GM18861 (cell line): ENCODE measurements around the gene STARD5.

Experiments
- ATAC-seq: cut with Tn5 transposase; IDR thresholded peaks from one replicate; pipeline ENCODE4 v1.9.1; 2021; ENCODE audit not compliant: unreplicated experiment

STARD5 gene

DNA sequence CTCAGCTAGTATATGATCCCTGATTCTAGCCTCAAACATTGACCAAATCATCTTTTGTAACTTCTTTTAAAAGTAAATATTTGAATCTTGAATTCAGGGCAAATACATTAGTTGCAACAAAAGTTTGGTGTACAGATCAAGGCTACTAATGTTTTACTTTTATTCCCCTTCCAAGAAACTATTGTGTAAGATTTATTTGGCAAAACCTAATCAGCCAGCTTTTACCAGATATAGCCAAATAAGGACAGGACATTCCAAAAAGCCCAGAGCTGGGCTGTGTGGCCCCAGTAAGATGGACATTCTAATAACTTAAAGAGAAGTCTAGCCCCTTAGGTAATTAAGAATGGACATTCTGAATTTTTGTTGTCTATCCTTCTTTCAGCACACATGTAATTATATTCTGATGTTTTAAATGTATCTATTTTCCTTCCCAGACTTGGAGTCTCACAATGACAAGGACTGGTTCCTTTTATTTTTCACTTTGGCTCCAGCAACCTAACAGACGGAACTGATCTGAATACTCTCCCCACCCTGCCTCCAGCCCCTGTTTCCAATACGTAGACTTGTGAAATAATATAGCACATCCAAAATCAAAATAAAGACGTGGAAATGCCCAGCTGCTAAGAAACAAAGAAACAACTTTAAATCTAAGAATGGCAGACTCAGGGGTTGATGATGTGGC, 48.1 kb downstream of the STARD5 start:
- ATAC-seq: no peak

DNA sequence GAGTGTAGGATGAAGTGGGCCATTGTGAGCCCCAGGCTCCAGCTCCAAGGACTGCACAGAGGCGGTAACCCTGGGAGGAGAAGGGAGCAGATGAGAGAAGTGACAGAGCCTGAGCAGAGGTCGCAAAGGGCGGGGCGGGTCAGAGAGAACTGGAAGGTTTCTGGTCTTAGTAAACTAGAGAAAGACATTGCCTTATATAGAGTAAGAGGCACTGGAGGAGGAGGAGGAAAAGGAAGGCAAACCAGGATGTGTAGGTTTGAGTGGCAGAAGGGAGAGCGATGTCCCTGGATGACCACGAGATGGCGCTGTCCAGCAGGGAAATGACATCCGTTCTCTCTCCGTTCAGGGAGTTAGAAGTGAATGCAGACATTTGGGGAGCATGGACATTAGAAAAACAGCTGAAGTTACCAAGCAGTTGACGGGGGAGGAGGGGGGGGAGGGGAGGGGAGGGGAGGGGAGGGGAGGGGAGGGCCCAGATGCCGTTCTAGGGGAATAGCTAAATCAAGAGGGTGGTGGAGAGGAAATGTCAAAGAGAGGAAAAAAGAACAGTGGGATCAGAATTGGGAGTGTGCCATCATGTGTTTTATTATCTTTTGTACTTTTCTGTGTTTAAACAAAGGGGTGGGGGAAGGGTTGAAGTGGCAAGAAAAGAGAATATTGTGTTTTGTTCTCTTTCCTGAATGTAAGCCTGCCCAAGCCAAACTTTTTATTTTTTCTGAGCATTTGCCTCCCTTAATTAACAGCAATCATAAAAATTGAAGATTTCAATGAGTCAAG, 48.8 kb downstream of the STARD5 start:
- peak; percentile 89 for ATAC-seq

DNA sequence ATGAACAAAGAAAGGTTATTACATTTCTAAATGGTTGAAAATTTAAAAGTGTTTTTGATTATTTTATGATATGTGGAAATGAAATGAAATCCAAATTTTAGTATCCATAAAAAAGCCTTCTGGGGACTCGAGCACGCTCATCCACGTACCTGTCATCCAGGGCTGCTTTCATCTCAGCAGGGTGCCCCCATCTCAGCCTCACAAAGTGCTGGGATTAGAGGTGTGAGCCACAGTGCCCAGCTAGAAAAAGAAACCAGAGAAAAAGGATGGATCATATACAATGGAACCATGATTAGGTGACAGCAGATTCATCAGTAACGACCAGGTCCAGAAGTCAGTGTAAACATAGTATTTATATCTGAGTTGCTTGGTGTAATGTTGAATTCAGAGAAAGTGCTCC, 49.7 kb downstream of the STARD5 start:
- no peak for ATAC-seq

DNA sequence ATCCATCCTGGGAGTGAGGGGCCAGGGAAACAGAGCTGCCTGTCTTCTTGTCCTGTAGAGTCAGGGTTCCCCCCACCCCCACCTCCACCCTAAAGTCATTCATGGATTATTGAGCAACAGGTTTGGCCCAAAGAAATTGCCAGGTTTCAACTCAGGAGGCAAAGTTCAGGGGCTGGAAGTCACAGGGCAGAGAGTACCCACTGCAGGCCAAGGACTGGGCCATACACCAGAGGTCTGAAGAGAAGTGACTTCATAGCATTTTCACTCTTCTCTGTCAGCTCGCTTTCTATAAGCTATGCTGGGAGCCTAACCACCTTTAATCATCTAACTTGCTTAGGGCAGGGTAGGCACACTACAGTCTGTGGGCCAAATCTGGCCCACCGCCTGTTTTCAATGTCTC, 50.1 kb downstream of the STARD5 start:
- no peak for ATAC-seq

DNA sequence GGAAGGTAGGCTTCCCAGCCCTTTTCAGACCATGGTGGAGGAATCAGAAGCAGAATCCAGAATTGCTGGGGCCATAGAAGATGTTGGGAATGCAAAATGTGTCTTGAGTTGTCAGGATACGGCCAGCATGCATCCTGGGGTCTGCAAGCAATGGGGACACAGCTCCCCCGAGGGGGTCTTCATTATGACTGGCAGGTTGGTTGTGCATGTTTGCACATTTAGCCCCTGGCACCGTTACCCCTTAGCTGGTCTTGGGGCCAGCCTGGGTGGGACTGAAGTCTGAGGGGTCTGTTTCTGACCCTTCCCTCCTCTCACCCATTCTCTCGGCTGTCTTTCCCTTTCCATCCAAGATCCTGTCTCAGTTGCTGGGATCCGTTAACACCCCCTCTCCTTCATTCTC, 50.7 kb downstream of the STARD5 start:
- no peak for ATAC-seq

DNA sequence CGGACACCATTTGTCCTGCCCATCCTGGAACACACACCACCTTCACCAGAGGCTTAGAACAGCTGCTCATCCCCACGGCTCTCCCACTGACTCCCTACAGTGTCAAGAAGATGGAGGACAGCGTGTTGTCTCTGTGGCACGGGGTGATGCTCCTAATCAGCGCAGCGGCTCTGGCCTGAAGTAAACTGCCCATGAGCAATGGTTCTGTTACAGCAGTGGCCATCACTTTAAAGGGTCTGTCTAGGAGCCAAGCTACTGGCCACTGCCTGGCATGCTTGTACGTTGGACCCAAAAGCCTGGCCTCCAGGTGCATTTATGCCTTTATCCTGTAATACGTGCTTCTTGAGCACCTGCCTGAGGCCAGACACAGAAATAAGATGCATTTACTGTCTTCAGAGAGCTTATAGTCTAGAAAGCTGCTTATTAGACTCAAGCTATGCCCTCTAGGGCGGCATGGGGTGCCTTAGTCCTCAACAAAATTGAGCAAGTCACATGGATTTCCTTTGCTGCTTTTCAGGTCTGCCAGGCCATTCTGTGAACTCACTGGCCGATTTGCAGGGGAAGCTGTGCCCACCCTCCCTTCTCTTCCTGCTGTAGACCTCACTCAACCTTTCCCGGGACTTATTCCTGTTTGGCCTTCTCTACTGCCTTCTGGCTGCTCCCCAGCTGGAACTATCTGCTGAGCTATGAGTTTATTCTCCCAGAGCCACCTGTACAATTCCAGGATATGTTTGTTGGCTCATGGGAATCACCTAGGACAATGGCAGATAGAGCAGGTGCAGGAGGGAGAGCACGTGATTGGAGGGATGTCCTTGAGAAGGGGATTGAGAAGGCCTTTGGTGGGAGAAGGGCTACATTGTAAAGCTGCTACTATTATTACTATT, 51.9 kb downstream of the STARD5 start:
- no peak for ATAC-seq

DNA sequence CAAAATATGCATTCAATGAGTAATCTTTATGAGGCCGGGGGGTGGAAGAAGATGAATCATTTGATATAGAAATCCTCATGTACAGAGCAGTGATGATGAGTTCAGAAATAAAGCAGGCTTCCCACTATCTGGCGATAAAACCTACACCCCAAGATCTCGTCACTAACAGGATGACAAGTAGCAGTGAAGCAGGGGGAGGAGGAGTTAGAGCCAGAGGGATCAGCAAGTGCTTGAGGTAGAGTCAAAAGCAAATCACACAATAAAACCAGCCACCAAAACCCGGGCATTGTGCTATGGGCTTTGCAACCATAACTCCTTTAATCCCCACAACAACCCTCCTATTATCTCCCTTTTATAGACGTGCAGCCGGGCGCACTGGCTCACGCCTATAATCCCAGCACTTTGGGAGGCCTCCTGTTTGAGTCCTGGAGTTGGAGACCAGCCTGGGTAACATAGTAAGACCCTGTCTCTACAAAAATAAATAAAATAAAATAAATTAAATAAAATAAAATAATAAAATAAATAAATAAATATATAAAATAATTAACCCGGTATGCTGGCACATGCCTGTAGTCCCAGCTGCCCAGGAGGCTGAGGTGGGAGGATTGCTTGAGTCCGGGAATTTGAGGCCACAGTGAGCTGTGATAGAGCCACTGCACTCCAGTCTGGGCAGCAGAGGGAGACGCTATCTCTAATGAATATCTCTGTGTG, 53.0 kb downstream of the STARD5 start:
- ATAC-seq: no peak

DNA sequence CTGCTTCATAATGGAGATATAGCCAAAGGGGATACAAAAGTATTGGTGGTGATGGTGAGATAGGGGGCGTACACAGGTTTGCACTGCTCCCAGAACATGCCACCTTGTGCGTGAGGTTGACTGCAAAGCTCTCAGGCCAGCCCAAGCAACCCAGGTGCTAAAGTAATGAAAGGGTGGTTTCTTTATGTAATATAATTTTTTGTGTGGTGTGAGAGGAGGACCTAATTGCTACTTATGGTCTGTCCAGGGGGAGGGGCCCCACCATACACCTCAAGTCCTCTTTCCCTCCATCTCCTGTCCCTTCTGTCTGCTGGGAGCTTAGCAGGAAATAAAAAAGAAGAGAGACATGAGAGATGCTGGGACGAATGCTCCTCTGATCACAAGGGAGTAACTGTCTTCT, 53.8 kb downstream of the STARD5 start:
- no peak for ATAC-seq

DNA sequence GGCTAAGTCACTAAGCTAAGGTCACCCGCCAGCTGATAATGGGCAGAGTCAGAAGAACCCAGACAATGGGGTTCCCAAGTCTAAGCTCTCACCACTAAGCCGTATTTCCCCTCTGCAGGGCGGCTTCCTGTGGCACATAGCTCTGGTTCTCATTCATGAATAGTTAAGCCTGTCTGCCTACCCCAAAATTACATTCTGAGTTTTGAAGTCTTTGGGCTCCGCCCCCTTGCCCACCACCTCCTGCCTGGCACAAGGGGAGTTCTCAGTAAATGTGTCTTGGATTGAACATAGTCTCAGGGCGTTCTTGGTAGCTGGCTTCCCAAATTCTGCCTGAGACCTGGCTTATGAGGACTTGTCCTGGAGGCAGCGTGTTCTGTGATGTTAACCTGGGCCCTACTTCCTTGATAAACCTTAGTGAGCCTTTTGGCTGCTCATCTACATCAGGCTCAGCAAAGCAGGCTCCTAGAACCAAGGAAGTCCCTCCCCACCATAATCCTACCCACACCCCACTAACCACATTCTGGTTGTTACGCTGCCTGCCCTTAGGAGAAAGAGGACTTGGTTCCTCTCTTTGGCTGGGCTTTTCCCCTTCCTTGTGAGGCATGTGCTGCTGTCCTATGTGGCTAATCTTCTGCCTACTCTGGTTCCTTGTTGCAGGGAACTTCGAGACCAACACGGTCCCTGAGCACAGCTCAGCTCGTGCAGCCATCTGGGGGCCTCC, 54.9 kb downstream of the STARD5 start:
- no peak for ATAC-seq

DNA sequence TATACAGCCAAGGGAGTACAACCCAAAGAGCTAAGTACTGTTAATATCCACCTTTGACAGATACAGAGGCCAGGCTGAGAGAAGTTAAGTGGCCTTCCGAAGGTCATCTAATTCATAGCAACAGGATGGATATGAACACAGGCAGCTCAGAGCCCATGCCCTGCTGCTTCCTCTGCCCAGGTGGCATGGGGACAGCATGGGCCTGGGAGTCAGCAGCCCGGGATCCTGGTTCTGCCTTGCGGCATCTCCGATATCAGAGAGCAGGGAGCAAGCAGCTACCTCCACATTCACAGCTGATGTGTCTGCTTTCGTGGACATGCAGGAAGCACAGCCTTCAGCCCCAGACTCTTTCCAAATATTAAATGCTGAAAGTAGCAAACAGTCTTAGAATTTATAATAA, 55.6 kb downstream of the STARD5 start:
- ATAC-seq: no peak

DNA sequence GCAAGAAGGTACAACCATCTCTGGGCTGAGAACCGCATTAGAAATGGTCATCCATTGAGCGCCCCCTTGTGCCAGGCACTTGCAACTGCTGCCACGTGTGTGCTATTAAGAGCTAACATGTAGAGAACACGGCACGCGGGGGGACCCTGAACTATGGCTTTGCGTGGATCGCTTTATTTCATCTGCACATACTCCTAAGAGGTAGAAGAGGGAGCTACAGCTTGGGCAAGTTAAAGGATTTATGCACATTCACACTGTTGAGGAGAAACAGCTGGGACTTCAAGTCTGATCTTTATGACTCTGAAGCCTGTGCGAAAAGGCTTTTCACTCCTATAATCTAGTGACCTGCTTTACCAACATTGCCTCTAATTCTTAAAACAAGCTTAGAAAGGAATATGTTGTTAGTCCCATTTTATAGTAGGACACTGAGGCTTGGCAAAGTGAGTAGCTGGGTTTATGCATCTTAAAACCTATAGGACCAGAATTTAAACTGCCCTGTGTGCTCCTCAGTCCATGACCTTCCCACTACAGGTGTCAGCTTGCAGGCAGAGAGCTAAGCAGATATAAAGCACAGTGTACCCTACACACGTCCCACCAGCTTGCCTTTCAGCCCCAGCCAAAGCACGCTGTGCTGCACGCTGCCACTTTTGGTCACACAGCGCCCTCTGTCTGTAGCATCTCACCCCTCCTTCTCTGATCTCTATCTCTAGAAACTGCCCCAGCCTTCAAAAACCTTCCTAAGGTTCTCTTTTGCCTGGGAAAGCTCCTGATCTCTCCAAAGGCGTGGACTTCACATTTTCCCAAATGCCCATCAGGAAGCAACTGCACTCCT, 57.8 kb downstream of the STARD5 start:
- ATAC-seq: peak; percentile 72

DNA sequence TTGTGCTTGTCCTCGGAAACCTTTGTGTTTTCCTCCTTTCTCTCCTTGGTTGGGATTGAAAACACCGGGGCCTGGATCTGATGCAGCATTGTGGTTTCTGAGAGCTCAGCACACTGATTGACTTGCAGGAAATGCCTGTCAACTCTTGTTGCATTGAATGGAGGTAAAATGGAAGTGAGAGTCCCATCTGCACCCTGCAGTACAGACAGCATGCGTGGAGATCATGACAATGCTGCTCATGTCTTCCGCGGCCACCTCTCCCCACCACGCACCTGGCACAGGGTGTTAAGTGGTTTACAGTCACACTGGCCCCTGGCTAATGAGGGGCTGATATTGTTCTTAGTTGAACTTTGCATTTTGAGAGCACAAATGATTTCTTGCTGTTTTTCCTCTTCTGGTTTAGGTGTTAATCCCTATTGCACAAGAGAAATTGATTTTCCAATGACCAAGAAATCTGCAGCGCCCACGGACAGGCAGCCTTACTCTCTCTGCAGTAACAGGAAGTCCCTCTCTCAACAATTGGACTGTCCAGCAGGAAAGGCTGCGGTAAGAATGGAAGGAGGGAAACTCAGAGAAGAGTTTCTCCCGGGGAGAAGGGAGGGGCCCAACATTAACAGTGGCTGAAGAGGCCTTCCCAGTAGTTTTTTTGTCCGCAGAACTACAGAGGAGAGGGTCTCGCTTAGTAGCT, 58.5 kb downstream of the STARD5 start:
- peak; percentile 10 for ATAC-seq

DNA sequence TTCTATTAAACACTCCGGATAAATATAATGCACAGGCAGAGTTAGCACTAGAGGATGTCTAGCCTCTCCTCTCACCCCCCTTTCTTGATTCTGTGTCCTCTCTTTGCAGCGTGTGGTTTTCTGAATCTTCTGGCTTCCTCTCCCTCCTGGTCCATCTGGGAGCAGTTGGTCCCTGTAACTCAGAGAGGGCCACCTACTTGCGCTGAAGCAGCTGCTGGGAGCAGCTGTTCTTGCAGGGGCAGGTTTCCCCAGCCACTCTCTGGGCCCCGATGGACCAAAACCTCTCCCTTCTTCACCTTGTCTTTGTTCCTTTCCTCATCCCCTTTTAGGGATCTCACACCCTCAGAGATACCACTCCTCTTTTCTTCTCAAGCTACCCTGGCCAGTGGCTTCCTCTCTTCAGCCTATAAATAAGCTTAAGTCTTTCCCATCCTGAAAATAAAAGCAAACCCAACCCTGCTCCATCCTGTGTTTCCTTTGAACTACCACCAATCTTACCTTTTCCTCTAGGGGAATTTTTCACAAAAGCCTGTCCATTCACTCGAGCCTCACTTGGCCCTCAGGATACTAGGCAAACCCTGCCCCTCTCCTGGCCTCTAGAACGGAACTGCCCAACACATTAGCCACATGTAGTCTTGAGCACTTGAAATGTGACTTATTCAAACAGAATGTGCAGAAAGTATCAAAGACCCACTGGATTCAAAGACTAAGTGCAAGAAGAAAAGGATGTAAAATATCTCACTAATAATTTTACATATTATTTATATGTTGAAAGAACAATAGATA, 59.7 kb downstream of the STARD5 start:
- ATAC-seq: no peak

DNA sequence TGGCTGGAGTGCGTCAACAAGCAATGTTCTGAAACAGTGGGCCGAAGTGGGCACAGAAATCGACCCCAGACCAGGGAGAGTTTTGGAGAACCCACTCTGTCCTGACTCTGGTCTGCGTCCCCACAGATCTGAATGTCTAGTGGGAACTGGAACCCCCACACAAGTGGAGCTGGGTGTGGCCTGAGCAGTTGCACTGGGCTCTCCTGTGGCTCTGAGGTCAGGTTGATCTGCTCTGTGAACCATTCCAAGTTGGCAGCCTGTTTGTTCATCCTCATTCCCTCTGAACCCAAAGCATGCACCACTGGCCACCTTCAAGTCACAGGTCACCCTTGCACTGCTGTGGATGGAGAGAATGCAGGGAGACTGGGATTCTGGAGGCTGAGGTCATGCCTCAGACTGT, 60.5 kb downstream of the STARD5 start:
- ATAC-seq: no peak

DNA sequence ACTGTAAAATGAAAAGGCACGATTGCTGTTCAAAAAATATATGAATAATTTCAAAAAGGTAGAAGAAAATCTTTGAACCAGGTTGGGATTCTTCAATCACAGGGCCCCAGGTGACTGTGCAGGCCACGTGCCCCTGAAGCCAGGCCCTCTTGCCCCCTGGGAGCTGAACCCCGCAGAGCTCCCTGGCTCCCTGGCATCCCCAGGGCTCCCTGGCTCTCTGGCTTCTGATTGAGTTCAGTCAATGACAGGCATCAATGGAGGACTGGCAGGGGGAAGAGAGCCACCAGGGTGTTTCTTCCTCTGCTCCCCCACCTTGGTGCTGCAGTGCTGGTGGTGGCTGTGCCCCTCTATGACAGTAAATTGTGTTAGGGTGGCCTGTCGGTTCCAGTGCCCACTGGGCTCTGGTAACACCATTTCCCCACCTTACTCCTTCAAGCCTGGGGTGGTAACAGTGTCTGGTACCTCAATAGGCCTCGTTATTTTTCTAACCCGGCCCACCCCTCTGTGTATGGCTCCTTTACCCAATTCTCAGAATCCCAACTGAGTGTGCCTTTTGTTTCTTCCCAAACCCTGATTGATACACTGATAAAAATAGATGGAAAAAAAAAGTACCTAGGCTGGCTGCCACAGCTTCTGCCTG, 62.6 kb downstream of the STARD5 start:
- no peak for ATAC-seq

DNA sequence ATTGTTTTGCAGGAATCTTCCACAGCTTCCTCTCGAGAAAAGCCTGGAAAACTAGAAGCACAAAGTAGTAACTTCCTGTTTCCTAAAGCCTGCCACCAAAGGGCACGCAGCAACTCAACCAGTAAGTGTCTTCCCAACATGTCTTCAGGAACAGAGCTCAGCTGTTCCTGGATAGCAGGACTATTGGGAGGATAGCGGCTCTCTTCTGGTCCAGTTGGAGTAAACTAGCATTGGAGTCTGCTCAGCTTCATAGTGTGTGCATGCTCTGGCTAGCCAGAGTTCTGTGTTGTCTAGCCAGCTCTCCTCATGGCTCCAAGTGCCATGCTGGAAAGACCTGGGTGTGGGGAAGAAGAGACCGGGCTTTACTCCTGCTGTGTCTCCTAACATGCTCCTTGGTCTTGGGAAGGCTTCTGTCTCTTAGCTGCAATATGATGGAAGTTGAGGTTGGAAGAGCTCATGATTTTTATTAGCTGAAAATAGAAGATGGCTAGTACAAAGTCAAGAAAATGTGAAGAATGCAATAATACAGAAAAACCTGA, 64.1 kb downstream of the STARD5 start:
- no peak for ATAC-seq
